WERI-Rb-1 (cell line): Measurements from ENCODE around the gene ZNF800.

Experiments
- DNase-seq: peaks from one replicate; pipeline ENCODE4 v3.0.0-alpha.2; 2020
- H3K27ac ChIP-seq: fragments of 250-450 bp; sonication (Bioruptor Pico); 2 replicates; pipeline ENCODE4 v1.5.1; 2020; ENCODE audit warnings: mild to moderate bottlenecking, moderate library complexity
- H3K27me3 ChIP-seq: fragments of 250-450 bp; sonication (Bioruptor Pico); 2 replicates; pipeline ENCODE4 v1.5.1; 2021; ENCODE audit warnings: mild to moderate bottlenecking, low read depth, moderate library complexity; ENCODE audit not compliant: insufficient read depth, severe bottlenecking
- H3K36me3 ChIP-seq: fragments of 250-450 bp; sonication (Bioruptor Pico); 2 replicates; pipeline ENCODE4 v1.5.1; 2020; ENCODE audit warnings: mild to moderate bottlenecking, moderate library complexity
- H3K4me3 ChIP-seq: 2 replicates; pipeline ENCODE4 v1.5.1; 2011; ENCODE audit warnings: low read depth, mild to moderate bottlenecking, control low read depth, low read length
- H3K9me3 ChIP-seq: fragments of 250-450 bp; sonication (Bioruptor Pico); 2 replicates; pipeline ENCODE4 v1.5.1; 2021; ENCODE audit warnings: mild to moderate bottlenecking, moderate library complexity; ENCODE audit not compliant: severe bottlenecking
- TF ChIP-seq, protein P1 (sequence below): IDR thresholded peaks from 2 replicates; pipeline ENCODE4 v1.5.1; 2011; ENCODE audit warnings: low read depth, mild to moderate bottlenecking, control low read depth, inconsistent platforms, low read length

ZNF800 gene

DNA sequence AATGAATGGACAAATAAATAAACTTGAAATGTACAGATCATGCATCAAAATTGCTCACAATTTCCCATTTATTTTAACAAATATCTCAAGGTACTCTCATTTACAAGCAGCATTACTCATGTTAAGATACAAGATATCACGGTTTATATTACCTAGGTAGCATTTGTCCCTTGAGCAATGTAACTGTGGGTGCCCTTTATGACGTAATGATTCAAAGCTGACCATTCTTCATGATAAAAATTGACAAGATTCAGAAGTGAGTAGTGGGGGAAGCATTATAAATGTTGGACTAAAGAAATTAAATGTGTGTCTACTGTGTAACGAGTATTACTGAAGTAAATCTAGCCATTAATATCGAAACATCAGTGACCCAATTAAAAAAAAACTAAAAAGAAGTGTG, 71.5 kb downstream of the ZNF800 start:
- TF ChIP-seq, protein P1, sequence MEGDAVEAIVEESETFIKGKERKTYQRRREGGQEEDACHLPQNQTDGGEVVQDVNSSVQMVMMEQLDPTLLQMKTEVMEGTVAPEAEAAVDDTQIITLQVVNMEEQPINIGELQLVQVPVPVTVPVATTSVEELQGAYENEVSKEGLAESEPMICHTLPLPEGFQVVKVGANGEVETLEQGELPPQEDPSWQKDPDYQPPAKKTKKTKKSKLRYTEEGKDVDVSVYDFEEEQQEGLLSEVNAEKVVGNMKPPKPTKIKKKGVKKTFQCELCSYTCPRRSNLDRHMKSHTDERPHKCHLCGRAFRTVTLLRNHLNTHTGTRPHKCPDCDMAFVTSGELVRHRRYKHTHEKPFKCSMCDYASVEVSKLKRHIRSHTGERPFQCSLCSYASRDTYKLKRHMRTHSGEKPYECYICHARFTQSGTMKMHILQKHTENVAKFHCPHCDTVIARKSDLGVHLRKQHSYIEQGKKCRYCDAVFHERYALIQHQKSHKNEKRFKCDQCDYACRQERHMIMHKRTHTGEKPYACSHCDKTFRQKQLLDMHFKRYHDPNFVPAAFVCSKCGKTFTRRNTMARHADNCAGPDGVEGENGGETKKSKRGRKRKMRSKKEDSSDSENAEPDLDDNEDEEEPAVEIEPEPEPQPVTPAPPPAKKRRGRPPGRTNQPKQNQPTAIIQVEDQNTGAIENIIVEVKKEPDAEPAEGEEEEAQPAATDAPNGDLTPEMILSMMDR: no peak
- H3K36me3 ChIP-seq: no peaks in the 10 kb centered on the region
- H3K4me3 ChIP-seq: no peak overlapping the region
- H3K9me3 ChIP-seq: no peaks in the 10 kb centered on the region
- no peak overlapping the region for H3K27ac ChIP-seq
- H3K27me3 ChIP-seq: no peaks in the 10 kb centered on the region
- DNase-seq: no peak
